ENCODE data around the gene TXNRD2.
A peak's percentile ranks its signal among the peaks of the same experiment; 100 is the strongest.

Gene TXNRD2

DNA sequence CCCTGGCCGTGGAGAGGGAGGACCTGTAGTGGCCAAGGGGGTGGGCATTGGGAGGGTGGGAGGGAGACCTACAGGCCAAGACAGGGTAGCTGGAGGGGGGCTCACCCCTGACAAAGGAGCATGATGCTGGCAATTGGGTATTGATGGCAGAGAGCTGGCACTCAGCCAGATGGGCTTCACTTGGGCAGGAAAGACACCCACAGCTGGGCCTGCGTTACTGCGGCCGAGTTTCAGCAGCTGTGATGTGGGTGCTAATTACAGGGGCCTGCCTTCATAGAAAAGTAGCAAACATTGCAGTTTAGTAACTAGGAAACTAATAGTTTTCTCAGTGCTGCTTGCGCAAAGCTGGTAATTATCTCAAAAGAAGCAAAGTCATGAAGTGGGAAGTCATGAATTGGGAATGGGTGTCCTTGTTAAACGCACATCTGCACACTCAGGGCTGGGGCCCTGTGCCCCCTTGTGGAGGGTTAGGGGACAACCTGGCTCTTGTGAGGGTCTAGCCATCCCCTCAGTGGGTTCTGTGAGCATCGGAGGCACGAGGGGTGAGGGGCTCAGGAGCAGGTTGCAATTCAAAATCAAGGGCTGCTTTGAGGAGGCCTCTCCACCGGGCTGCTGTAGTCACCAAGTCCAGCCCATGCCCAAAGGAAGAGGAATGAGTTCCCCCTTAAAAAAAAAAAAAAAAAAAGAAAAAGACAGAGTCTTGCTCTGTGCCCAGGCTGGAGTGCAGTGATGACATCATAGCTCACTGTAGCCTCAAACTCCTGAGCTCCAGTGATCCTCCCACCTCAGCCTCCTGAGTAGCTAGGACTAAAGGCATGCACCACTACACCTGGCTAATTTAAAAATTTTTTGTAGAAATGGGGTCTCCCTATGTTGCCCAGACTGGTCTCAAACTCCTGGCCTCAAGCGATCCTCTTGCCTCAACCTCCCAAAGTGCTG is 24.4 kb upstream of the TXNRD2 start:
- no peak for FAIRE-seq

DNA sequence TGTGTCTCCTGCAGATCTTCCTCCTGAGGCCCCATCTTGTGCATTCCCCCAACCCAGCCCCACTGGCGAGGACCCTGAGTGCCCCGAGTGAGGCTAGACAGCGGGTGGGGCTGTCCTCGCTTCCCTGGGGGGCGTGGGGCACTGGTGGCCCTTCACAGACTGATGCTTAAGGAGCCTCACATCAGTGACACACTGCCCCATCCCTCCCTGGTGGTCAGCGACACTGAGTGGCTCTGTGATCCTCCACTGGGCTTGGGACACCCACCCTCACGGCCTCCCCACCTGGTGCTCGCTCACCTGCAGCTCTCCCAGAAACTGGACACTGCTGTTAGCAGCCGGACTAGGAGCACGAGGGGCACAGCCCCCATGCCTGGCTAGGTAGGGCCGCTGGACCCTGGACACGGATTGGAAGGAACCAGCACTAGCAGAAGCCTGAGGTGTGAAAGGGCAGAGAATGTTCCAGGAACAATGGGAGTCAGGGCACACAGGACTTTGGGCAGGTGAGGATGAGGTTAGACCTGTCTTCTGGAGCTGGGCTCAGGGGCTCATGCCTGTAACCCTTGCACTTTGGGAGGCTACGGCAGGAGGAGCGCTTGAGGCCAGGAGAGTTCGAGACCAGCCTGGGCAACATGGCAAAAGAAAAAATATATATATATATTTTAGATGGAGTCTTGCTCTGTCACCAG is 23.2 kb upstream of the TXNRD2 start:
- no peak for FAIRE-seq

DNA sequence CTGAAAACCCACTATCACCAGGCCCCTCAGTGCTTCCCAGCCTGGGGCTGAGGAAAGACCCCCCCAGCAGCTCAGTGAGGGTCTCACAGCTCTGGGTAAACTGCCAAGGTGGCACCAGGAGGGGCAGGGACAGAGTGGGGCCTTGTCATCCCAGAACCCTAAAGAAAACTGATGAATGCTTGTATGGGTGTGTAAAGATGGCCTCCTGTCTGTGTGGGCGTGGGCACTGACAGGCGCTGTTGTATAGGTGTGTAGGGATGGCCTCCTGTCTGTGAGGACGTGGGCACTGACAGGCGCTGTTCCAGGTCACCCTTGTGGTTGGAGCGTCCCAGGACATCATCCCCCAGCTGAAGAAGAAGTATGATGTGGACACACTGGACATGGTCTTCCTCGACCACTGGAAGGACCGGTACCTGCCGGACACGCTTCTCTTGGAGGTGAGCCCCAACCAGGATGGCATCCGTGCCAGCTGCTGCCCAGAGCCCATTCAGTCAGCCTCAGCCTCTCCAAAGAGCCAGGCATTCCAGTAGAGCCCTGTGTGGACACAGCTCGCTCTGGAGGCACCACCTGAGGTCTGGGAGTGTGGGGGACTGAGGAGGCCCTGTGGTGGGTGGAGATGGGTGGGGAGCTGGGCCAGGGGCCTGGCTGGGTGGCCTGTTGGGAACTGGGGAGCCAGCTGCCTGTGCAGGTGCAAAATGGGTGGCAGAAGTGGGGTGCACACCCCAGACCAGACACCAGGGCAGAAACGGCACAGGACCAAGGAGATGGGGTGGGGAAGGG is 22.4 kb upstream of the TXNRD2 start:
- FAIRE-seq, result no peak

DNA sequence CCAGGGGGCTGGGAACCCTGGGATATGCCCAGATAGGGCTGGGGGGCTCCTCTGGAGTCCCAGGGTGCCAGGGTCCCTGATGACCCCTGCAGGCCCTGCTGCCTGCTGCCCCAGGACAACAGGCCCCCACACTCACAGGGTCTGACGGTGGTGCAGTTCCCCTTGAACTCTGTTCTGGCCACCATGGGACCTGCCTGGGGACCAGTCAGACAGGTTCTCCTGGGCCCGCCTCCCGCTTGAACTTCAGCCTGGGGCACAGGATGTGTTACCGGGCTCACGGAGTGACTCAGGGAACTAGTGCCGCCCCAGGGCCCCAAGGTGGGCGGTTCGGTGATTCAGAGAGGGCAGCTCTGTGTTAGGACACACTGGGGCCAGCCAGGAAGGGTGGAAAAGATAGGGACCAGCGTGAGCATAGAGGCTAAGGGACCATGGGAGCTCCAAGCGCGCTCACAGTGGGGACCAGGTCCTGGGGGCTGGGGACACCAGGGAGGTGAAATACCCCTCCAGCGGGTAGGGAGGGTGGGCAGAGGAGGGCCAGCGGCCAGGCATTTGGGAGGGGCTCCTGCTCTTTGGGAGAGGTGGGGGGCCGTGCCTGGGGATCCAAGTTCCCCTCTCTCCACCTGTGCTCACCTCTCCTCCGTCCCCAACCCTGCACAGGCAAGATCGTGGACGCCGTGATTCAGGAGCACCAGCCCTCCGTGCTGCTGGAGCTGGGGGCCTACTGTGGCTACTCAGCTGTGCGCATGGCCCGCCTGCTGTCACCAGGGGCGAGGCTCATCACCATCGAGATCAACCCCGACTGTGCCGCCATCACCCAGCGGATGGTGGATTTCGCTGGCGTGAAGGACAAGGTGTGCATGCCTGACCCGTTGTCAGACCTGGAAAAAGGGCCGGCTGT is 21.5 kb upstream of the TXNRD2 start:
- FAIRE-seq, result no peak

- no peak for FAIRE-seq
Observed at GRCh38 chr22:19962246-19962908, 20.8 kb upstream of the TXNRD2 start.

DNA sequence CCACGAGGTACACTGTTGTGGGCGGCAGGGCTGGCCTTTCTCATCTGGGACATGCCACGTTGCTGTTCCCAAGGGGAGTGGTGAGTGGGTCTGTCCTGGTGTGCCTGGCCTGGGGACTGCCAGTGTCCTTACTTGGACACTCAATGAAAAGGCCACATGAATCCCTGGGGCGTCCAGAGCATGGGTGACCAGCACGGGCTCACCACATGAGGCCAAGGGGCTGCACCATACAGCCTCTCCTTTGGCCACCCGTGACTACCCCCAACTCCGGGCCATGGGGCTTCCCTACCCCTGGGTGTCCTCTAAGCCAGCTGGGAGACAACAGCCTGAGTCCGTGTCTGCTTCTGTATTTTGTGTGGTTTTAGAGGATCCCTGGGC is 20.2 kb upstream of the TXNRD2 start:
- FAIRE-seq, result no peak

- FAIRE-seq, result no peak
Observed at GRCh38 chr22:19961201-19961580, 19.6 kb upstream of the TXNRD2 start.

DNA sequence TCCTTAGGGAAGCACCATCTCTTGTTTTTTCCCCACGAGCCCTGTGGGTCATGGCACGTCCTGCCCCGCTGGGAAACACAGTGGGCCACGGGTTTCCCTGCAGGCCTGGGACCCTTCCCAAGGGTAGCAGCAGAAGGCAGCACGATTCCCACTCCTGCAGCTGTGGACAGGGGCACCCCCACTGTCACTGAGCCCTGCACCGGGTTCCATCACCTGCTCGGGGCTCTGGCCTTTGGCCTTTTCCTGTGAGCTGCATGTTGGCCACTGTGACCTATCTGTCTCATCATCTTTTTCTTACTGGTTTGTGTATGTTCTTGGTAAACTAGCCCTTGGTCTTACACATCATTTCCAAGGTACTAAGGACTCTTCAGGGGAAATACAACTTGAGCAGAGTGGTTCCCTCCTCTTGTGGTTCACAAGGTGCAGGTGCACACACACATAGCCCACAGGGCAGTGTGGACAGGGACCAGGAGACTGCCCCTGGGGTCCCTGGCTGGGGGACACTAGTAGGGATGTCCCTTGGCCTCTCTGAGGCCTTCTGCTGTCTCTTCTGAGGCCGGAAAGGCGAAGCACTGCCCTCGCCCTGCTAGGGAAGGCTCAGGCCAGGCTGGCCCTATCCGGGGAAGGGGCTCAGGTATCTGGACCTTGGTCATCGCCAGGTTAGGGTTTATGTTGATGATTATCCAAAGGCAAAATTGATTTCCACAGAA is 19.0 kb upstream of the TXNRD2 start:
- no peak for FAIRE-seq

GRCh38 chr22:19959587-19960490 is 18.2 kb upstream of the TXNRD2 start:
- FAIRE-seq, result no peak

DNA sequence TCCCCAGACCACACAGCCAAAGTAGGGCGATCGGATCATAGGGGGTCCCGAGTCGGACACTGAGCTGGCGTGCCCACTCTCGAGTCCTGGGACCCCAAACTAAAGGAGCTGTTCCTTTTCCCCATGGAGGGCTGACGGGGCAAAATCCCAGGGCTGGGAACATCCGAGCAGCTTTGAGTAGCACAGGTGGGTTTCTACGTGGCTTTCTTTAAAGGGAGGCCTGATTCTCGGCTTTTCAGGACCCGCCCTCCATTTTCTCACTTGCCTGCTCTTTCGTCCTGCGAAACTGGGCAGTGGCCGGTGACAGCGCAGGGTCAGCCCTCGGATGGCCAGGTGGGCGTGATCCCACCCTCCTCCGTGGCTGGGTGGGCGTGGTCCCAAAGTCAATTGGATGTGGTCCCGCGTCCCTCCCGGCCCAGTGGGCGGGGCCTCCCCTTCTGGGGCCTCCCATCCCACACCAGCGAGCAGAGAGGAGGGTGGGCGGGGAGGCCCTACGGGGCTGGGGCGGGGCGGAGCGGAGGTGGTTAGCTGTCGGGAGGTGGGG is 17.5 kb upstream of the TXNRD2 start:
- FAIRE-seq, result no peak

- peak; percentile 25 for FAIRE-seq
Observed at GRCh38 chr22:19958083-19959042, 16.7 kb upstream of the TXNRD2 start.

DNA sequence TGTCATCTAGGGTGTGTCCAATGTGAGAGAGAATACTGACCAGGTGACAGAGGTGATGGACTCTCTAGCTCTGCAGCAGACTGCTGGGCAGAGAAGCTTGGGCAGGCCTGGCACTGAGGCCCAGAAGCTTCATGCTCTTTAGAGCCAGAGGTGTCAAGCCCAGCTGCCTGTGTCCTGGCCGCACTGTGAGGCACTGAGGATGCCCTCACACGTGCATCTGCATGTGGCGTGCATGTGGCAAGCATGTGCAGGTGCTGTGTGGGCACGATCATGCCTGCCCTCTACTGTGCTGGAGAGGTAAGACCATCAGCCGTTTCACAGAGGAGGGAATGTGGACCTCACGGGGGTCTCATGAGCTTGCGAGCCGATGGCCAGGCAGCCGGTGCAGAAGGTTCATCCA is 15.8 kb upstream of the TXNRD2 start:
- no peak for FAIRE-seq

GRCh38 chr22:19955241-19956128 is 13.9 kb upstream of the TXNRD2 start:
- FAIRE-seq, result no peak

DNA sequence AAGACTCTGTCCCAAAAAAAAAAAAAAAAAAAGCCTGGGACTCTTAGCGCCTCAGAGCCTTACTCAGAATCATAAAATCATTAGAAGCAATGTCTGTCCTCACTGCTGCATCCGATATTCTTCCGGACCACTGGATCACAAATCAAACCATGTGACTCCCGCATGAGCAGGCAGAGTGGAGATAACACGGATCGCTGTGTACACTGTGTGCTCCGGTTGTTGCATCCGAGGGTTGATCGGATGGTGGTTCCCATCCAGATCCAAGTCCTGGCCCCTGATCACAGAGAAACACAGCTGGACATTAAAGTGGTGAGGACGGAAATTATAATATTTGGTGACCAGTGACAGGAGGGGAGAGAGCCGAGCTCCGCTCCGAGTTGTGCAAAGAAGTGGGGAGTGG is 9.7 kb upstream of the TXNRD2 start:
- no peak for FAIRE-seq

DNA sequence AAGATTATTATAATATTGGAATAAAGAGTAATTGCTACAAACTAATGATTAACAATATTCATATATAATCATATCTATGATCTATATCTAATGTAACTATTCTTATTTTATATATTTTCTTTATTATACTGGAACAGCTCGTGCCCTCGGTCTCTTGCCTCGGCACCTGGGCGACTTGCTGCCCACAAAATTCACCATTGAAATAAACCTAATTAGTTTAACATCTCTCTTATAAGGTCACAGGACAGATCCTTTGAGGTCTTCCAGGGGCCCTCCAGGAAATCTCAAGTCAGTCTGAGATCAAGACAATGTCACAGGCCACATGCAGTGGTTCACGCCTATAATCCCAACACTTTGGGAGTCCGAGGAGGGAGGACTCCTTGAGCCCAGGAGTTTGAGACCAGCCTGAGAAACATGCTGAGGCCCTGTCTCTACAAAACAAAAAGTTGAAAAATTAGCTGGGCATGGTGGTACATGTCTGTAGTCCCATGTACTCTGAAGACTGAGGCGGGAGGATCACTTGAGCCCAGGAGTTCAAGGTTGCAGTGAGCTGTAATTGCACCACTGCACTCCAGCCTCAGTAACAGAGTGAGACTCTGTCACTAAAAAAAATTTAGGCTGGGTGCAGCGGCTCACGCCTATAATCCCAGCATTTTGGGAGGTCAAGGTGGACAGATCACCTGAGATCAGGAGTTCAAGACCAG is 6.6 kb upstream of the TXNRD2 start:
- no peak for FAIRE-seq

GRCh38 chr22:19943082-19944026 is 1.7 kb upstream of the TXNRD2 start:
- peak; percentile 60 for FAIRE-seq

All from G401.6 (cell line).